Measurements from ENCODE around the gene HYPK. TPM values are rescaled to one million over a fixed set of nuclear protein-coding genes. Genes with fewer than 3 reads are reported as not detected.
"Not testable (repeated sequence)": the region's sequence is repeated elsewhere in the genome, so short reads cannot be mapped to it uniquely, and the experiment has no call there.

Gene HYPK
- total RNA-seq, 1 experiment from 2014 or later = 9.4 TPM

DNA sequence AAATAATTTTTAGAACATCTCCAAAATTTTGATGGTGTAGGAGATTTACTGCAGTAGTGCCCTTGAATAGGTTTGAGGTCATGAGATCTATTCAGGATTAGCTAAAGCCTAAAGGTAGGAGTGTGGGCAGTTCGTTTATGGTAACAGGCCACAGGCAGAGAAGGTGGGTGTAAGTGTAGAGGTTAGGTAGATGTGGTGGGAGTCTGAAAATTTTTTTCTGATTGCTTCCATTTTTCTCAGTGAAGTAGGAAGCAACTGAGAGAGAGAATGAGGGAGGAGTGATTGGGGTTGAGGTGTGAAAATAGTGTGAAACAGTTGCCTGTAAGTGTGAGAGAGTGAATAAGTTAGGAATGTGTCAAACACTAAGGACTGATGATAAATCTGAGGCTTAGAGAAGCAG, 21.4 kb upstream of the HYPK start:
- peaks cover 5% of the 10 kb centered on the region for H3K36me3 ChIP-seq
- H3K4me1 ChIP-seq (replicated peaks) = peaks cover 9% of the 10 kb centered on the region
- no peak overlapping the region for H3K27ac ChIP-seq
- no peaks in the 10 kb centered on the region for H3K9me3 ChIP-seq (replicated peaks)
- DNase-seq (ENCODE audit: low read depth in 1 of 2, low spot score in 2 of 2) = no peak
- H3K4me3 ChIP-seq = no peak overlapping the region
- H3K27me3 ChIP-seq (replicated peaks) = no peaks in the 10 kb centered on the region

DNA sequence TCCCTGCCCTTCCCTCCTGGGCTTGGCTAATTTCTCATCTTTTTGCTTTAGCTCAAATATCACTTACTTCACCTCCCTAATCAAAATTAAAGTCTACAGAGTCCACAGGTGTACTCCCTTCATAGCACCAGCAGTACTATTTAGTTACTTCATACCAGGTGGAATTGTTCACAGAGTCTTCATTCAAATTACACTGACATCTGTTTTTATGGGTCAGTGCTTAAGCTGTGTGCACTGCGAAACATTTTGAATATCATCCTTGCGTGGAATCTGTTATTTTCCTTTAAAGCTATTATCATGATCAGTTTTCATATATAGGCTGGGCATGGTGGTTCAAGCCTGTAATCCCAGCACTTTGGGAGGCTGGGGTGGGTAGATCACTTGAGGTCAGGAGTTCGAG, 11.0 kb upstream of the HYPK start:
- Histone ChIP-seq H3K36me3 (peaks cover 22% of the 10 kb centered on the region), H3K4me3 (no peak overlapping the region), H3K9me3 (replicated peaks) (no peaks in the 10 kb centered on the region), H3K27me3 (replicated peaks) (no peaks in the 10 kb centered on the region), H3K4me1 (replicated peaks) (peaks cover 19% of the 10 kb centered on the region), H3K27ac (no peak overlapping the region)
- DNase-seq (ENCODE audit: low read depth in 1 of 2, low spot score in 2 of 2) = no peak

DNA sequence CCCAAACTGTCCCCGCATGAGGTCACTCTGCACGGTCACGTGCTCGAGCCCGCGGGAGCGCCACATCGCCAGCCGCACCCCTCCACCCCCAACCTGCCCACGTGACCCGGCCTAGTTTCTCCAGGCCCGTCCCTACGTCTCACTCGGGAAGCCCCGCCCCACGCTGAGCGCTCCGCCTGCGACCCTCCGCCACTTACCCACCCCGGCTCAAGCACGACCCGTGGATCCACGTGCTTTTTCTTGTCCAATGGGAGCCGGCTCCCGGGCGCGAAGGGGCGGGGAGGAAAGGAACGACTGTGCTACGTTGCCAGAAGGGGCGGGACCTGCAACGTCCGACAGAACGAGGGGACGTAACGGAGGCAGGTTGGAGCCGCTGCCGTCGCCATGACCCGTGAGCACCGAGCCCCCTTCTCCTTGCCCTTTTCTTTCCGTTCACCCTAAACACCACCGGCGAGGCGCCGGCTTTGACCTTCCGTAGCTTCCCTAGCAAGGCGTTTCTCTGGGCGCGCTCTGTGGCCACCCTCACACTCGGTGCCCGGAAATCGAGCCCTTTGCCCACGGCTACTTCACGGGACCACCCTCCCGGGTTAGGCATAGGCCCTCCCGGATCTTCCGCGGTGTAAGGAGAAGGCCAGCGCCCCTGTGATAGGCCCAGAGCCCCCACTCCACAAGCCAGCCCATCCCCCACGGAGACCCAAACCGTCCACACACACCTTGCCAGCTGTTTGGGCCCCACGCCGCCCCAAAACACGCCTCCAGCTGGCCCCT, 8.2 kb upstream of the HYPK start, which contains the start of gene SERF2:
Gene SERF2 (plus strand): TSS at position 328 of the 768 bp plus-strand sequence. CDS start 57 bp downstream, at position 385.
- peaks cover 33% of the 10 kb centered on the region for H3K4me1 ChIP-seq (replicated peaks)
- no peaks in the 10 kb centered on the region for H3K27me3 ChIP-seq (replicated peaks)
- peaks cover 49% of the 10 kb centered on the region for H3K36me3 ChIP-seq
- H3K4me3 ChIP-seq = peak within 1 kb of the TSS; percentile 80
- peak; percentile 99 to 100 for DNase-seq (ENCODE audit: low read depth in 1 of 2, low spot score in 2 of 2)
- peak within 1 kb of the TSS; percentile 91 for H3K27ac ChIP-seq
- no peaks in the 10 kb centered on the region for H3K9me3 ChIP-seq (replicated peaks)

DNA sequence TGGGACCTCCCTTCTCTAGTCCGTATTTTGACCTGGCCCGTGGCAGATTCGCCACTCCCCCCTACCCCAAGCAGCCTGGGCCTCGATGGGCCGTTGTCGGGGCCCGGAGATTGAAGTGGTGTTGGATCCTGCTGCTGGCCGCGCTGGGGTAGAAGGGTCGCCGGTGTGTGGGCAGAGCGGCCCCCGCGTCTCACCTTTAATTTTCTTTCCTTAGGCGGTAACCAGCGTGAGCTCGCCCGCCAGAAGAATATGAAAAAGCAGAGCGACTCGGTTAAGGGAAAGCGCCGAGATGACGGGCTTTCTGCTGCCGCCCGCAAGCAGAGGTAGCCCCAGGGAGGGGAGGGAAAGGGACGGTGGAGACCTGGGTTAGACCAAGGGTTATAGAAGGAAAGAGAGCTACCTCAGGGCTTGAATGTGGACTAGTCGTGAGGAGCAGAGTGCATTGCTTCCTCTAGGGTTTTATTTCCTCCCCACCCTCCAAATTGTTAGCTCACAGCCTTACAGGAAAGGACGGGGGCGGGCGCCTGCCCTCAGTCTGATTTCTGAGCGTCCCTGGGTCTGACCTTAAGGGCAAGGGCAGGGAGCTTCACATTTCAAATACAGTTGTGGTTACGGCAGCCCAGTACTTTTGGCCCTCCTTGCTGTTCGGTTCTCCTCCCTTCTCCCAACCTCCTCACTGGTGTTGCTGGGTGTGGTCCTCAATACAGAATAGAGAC, 7.5 kb upstream of the HYPK start:
- peak in 1 of 2 experiments; percentile 40 for DNase-seq (ENCODE audit: low read depth in 1 of 2, low spot score in 2 of 2)
- H3K36me3 ChIP-seq = peaks cover 56% of the 10 kb centered on the region
- peak overlapping the region; percentile 80 for H3K4me3 ChIP-seq
- H3K9me3 ChIP-seq (replicated peaks) = no peaks in the 10 kb centered on the region
- no peaks in the 10 kb centered on the region for H3K27me3 ChIP-seq (replicated peaks)
- H3K27ac ChIP-seq = peak overlapping the region; percentile 91
- peaks cover 33% of the 10 kb centered on the region for H3K4me1 ChIP-seq (replicated peaks)

DNA sequence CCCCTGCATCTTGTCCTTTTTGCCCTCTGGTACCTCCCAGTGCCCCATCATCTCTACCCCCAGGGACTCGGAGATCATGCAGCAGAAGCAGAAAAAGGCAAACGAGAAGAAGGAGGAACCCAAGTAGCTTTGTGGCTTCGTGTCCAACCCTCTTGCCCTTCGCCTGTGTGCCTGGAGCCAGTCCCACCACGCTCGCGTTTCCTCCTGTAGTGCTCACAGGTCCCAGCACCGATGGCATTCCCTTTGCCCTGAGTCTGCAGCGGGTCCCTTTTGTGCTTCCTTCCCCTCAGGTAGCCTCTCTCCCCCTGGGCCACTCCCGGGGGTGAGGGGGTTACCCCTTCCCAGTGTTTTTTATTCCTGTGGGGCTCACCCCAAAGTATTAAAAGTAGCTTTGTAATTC, 6.8 kb upstream of the HYPK start:
- H3K27me3 ChIP-seq (replicated peaks) = no peaks in the 10 kb centered on the region
- H3K4me3 ChIP-seq = peak overlapping the region; percentile 80
- H3K36me3 ChIP-seq = peaks cover 63% of the 10 kb centered on the region
- H3K27ac ChIP-seq = peak overlapping the region; percentile 91
- H3K9me3 ChIP-seq (replicated peaks) = no peaks in the 10 kb centered on the region
- DNase-seq (ENCODE audit: low read depth in 1 of 2, low spot score in 2 of 2) = no peak
- H3K4me1 ChIP-seq (replicated peaks) = peaks cover 33% of the 10 kb centered on the region

DNA sequence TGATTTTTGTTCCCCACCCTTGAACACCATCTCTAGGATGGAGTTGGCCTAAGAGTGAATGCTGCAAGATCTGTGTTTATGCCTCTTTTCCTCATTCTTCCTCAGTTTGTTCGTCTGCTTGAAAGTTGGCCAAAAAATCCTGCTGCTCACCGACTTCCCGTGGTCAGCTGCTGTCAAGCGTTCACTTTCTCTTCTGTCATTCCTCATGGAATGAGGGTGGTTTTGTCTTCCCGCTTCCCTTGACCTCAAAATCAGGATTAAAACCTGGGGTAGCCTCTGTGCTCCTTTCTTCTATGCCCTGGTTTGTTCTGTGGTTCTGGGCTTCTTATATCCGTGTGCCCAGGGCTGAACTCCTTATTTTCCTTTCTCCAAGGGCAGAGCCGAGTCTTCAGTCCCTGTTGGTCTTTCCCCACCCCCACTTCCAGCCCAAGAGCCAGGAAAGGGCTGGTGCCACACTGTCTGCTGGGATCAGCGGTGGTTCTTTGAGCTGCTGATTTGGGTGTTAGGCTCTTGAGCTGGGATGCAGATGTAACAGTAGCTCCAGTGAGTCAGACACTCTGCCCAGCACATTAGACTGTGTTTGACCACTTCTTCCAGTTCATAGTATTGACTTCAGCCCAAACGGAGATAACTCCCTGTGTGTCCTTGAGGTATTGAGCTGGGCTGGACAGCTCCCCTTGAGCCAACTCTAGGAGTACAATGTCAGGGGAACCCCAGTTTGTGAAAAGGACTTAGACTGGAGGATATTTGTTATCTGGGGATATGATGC, 5.9 kb upstream of the HYPK start:
- peaks cover 33% of the 10 kb centered on the region for H3K4me1 ChIP-seq (replicated peaks)
- H3K27ac ChIP-seq = peak overlapping the region; percentile 91
- H3K9me3 ChIP-seq (replicated peaks) = no peaks in the 10 kb centered on the region
- DNase-seq (ENCODE audit: low read depth in 1 of 2, low spot score in 2 of 2) = peak; percentile 93 to 94
- peaks cover 71% of the 10 kb centered on the region for H3K36me3 ChIP-seq
- peak overlapping the region; percentile 80 for H3K4me3 ChIP-seq
- no peaks in the 10 kb centered on the region for H3K27me3 ChIP-seq (replicated peaks)

DNA sequence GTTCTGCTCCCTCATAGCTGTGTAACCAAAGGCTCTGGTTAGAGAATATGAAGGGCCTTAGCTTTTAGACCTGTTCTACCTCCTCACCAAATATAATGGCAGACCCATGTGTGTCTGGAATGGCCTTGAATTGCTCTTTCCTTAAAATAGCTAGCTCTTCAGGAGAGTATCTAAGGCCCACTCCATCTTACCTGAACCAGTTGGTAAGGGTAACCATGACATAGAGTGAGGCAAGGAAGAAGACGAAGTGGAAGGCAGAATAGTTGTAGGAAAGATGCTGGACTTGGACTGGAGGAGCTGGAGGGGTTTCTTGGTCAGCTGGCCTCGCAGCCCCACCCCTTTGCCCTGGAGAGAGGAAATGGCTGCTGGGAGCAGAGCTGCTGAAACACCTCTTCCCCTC, 5.2 kb upstream of the HYPK start:
- no peak overlapping the region for H3K4me3 ChIP-seq
- no peaks in the 10 kb centered on the region for H3K9me3 ChIP-seq (replicated peaks)
- H3K36me3 ChIP-seq = peaks cover 79% of the 10 kb centered on the region
- no peak for DNase-seq (ENCODE audit: low read depth in 1 of 2, low spot score in 2 of 2)
- no peaks in the 10 kb centered on the region for H3K27me3 ChIP-seq (replicated peaks)
- H3K27ac ChIP-seq = peak overlapping the region; percentile 91
- H3K4me1 ChIP-seq (replicated peaks) = peaks cover 38% of the 10 kb centered on the region

DNA sequence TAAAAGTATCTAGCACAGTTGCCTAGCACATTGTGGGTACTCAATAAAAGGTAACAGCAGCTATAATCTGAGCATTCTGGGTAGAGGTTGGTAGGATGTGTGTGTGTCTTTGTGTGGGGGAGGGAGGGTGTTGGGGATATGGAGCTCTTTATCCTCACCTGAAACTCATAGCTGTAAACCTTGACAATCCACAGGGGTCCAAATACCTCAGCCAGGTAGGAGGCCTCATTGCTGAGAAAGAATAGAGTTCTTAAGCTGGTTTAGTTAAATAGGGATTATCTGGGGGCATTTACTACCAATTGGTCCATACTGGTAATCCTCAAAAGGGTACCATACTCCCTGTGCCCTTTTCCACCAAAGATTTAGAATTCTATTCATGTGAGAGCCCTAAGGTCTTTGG, 4.4 kb upstream of the HYPK start:
- H3K27me3 ChIP-seq (replicated peaks) = no peaks in the 10 kb centered on the region
- no peak for DNase-seq (ENCODE audit: low read depth in 1 of 2, low spot score in 2 of 2)
- H3K4me1 ChIP-seq (replicated peaks) = peaks cover 39% of the 10 kb centered on the region
- no peak overlapping the region for H3K27ac ChIP-seq
- H3K9me3 ChIP-seq (replicated peaks) = no peaks in the 10 kb centered on the region
- no peak overlapping the region for H3K4me3 ChIP-seq
- peaks cover 87% of the 10 kb centered on the region for H3K36me3 ChIP-seq

DNA sequence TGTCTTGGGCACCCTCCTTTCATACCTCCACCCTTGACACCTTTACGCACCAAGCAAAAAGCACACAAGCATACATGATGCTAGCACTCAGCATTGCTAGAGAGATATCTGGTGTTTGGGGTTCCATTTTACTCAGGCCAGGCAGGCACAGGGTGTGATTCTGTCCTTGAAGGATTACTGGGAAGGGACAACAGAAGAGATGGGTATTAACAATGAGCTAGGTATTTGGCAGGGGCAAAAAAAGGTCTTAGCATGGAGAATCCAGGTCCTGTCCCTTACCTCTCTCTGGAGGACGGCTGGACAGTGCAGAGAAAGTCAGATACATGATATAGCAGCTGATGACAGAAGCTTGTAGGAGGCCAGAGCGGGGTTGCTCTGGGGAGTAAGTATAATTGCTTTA, 3.8 kb upstream of the HYPK start:
- Histone ChIP-seq H3K4me1 (replicated peaks) (peaks cover 36% of the 10 kb centered on the region), H3K9me3 (replicated peaks) (no peaks in the 10 kb centered on the region), H3K36me3 (peaks cover 92% of the 10 kb centered on the region), H3K27me3 (replicated peaks) (no peaks in the 10 kb centered on the region), H3K4me3 (no peak overlapping the region), H3K27ac (no peak overlapping the region)
- no peak for DNase-seq (ENCODE audit: low read depth in 1 of 2, low spot score in 2 of 2)

DNA sequence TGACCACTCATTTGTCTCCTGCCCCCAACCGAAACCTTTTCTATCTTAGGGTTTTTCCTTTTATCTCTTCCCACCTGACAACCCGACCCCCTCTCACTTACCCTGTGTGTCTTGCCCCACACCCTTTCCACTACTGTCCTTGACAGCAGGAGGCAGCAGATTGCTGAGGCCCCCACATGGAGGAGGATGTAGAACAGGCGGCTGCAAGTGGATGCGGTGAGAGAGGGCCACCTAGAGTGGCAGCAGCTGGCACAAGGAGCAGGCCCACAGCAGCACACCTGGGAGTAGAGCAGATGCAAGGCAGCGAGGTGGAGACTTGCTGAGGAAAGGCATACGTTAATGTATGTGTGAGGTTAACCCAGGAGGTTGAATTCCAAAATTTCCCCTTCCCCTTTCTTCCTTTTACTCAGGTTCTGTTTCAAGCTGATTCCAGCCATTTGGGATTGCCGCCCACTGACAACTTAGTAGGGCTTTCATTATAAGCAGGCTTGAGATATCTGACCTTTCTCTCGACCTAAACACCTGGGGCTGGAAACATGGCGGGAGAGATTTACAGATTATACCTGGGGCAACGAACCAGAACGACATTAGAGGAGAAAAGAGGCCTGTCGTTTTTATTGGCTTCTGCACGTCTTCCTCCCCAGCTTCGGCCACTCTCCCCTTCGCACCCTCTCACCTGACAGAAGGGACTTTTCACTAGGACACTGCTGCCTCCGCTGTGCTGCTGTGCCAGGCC, 1.0 kb upstream of the HYPK start:
- no peak overlapping the region for H3K4me3 ChIP-seq
- H3K27me3 ChIP-seq (replicated peaks) = no peaks in the 10 kb centered on the region
- peaks cover 99% of the 10 kb centered on the region for H3K36me3 ChIP-seq
- peaks cover 20% of the 10 kb centered on the region for H3K4me1 ChIP-seq (replicated peaks)
- no peak overlapping the region for H3K27ac ChIP-seq
- no peaks in the 10 kb centered on the region for H3K9me3 ChIP-seq (replicated peaks)
- no peak for DNase-seq (ENCODE audit: low read depth in 1 of 2, low spot score in 2 of 2)

DNA sequence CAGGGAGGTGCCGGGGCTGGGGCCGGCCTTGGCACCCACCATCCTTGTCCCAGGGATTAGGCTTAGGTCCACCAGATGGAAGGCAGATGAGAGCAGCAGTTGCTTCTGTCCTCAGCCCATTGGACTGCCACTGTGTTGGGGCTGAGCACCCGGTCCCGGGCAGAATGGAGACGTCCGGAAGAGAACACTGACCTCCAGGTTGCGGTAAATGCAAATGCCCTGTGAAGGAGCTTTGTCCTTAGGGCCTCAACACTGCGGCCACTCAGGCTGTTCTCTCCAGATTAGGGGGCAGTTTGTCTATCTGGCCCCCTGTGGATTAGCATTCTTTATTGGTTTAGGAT, 484 bp upstream of the HYPK start, which contains the start of gene SERINC4:
Gene SERINC4 (minus strand): TSS at position 276 of the 341 bp plus-strand sequence. CDS start 234 bp downstream, at position 42.
- H3K36me3 ChIP-seq = peaks cover 100% of the 10 kb centered on the region
- peaks cover 15% of the 10 kb centered on the region for H3K4me1 ChIP-seq (replicated peaks)

DNA sequence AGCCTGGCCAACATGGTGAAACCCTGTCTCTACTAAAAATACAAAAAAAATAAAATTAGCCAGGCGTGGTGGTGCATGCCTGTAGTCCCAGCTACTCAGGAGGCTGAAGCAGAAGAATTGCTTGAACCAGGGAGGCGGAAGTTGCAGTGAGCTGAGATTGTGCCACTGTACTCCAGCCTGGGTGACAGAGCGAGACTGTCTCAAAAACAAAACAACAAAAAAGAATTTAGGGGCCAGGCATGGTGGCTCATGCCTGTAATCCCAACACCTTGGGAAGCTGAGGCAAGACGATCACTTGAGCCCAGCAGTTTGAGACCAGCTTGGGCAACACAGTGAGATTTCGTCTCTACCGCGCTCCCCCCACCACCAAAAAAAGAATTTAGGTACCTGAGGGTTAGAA, 2.3 kb downstream of the HYPK start:
- not testable (repeated sequence) for H3K27me3 ChIP-seq (replicated peaks); H3K4me1 ChIP-seq (replicated peaks); H3K27ac ChIP-seq; DNase-seq (ENCODE audit: low read depth in 1 of 2, low spot score in 2 of 2); H3K4me3 ChIP-seq; H3K9me3 ChIP-seq (replicated peaks)
- peaks cover 98% of the 10 kb centered on the region for H3K36me3 ChIP-seq

More for the DNA sequence above, 484 bp upstream of the HYPK start, which contains the start of gene SERINC4:
- H3K27me3 ChIP-seq (replicated peaks) = no peaks in the 10 kb centered on the region
- no peaks in the 10 kb centered on the region for H3K9me3 ChIP-seq (replicated peaks)
- peak within 1 kb of the TSS; percentile 27; the same call in 1 of the 2 replicates for H3K27ac ChIP-seq
- peak within 1 kb of the TSS; percentile 60 for H3K4me3 ChIP-seq
- DNase-seq (ENCODE audit: low read depth in 1 of 2, low spot score in 2 of 2) = no peak

DNA sequence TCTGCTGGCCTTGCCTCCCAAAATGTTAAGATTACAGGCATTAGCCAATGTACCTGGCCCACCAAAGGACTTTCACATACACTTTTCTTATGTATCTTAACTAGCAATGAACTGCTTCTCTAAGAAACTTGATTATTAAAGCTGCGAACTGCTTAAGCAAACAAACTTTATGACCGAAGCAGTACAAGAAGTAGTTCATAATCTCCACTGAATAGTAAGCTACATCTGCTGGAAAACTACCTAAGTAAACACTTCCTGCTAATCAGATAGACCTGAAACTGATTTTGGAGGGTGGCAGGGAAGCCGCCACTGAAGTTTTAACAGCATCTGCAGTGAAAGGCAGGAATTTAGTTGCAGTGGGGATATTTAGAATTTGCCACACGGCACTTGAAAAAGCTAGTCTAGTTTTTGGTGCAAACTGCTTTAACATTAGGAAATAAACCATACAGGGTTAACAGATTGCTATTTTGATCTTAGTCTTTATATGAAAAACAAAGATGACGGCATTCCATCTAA, 8.1 kb downstream of the HYPK start:
- Histone ChIP-seq H3K4me1 (replicated peaks) (no peaks in the 10 kb centered on the region), H3K27me3 (replicated peaks) (no peaks in the 10 kb centered on the region), H3K36me3 (peaks cover 96% of the 10 kb centered on the region), H3K27ac (no peak overlapping the region), H3K4me3 (no peak overlapping the region), H3K9me3 (replicated peaks) (no peaks in the 10 kb centered on the region)
- DNase-seq (ENCODE audit: low read depth in 1 of 2, low spot score in 2 of 2) = no peak
